ENCODE data around the gene PKN2.

GRCh38 chr1:88708011-88708410 lies 23.9 kb downstream of the PKN2 start:
- TF ChIP-seq, protein P1, sequence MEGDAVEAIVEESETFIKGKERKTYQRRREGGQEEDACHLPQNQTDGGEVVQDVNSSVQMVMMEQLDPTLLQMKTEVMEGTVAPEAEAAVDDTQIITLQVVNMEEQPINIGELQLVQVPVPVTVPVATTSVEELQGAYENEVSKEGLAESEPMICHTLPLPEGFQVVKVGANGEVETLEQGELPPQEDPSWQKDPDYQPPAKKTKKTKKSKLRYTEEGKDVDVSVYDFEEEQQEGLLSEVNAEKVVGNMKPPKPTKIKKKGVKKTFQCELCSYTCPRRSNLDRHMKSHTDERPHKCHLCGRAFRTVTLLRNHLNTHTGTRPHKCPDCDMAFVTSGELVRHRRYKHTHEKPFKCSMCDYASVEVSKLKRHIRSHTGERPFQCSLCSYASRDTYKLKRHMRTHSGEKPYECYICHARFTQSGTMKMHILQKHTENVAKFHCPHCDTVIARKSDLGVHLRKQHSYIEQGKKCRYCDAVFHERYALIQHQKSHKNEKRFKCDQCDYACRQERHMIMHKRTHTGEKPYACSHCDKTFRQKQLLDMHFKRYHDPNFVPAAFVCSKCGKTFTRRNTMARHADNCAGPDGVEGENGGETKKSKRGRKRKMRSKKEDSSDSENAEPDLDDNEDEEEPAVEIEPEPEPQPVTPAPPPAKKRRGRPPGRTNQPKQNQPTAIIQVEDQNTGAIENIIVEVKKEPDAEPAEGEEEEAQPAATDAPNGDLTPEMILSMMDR (IDR thresholded peaks at IDR 0.05), result no peak
- TF ChIP-seq EZH2 (IDR thresholded peaks at IDR 0.05; ENCODE audit: borderline replicate concordance, insufficient read depth, low read depth, low read length, poor library complexity, severe bottlenecking), result no peak
